ENCODE data around the gene AKT2.

The AKT2 gene

DNA sequence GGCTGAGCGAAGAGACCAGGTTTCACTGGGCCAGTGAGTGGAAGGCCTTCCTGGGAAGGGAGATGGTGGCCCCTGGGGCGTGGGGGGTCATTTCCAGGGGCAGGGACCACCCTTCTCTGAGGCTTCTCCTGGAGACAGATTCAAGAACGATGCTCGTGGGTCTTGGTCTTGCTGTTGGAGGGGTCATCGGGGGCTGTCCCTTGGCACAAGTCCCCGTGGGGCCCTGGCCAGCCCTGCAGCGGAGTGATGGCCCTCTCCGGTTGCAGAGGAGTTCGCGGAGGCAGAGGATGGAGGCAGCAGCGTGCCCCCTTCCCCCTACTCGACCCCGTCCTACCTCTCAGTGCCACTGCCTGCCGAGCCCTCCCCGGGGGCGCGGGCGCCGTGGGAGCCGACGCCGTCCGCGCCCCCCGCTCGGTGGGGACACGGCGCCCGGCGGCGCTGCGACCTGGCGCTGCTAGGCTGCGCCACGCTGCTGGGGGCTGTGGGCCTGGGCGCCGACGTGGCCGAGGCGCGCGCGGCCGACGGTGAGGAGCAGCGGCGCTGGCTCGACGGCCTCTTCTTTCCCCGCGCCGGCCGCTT, 71.8 kb downstream of the AKT2 start:
- no peak overlapping the region for H3K4me3 ChIP-seq (ENCODE audit: low read depth, low read length)
- no peak for TF ChIP-seq CTCF (IDR thresholded peaks at IDR 0.05; ENCODE audit: low read depth, low read length, missing control alignments)
- DNase-seq (ENCODE audit: low read depth) = no peak

DNA sequence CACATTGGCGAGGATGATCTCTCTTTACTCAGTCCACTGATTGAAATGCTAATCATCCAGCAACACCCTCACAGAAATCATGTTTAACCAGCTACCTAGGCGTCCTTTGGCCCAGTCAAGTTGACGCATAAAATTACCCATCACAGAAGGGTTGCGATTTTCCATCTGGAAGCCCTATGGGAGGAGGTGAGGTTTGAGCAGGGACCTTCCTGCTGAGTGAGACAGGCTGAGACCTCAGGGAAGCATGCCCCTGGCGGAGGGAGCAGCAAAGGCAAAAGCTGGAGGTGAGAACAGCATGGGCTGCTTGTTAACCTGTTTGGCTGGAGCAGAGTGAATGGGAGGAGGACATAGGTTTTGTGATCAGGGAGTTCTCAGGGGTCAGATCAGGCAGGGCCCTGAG, 74.3 kb downstream of the AKT2 start:
- H3K4me3 ChIP-seq (ENCODE audit: low read depth, low read length) = no peak overlapping the region
- no peak for DNase-seq (ENCODE audit: low read depth)
- peak; percentile 13 for TF ChIP-seq CTCF (IDR thresholded peaks at IDR 0.05; ENCODE audit: low read depth, low read length, missing control alignments)

DNA sequence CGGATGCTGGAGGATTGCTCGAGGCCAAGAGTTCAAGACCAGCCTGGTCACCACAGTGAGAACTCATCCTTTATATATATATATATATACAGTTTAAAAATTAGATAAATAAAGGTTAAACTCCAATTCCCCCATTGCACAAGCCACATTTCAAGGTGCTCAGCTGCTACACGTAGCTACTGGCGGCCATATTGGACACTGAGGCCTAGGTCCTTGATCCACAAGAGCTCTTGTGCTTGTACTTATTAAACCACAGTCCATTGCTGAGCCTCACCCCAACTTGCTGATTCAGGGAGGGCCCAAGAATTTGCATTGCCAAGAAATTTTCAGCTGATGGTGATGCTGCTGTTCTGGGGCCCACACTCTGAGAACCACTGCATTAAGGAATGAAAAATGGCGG, 76.5 kb downstream of the AKT2 start:
- TF ChIP-seq CTCF (IDR thresholded peaks at IDR 0.05; ENCODE audit: low read depth, low read length, missing control alignments) = no peak
- no peak for DNase-seq (ENCODE audit: low read depth)
- H3K4me3 ChIP-seq (ENCODE audit: low read depth, low read length) = no peak overlapping the region

DNA sequence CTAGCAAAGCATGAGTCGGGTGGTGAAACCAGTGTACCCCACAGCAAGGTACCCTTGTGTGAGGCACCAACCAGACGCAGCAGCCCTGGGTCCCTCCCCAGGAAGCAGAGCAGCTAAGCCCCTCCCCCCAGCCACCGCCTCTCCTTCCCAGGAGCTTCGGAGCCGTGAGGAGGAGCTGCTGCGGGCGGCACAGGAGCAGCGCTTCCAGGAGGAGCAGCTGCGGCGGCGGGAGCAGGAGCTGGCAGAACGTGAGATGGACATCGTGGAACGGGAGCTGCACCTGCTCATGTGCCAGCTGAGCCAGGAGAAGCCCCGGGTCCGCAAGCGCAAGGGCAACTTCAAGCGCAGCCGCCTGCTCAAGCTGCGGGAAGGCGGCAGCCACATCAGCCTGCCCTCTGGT, 79.4 kb downstream of the AKT2 start:
- no peak for DNase-seq (ENCODE audit: low read depth)

DNA sequence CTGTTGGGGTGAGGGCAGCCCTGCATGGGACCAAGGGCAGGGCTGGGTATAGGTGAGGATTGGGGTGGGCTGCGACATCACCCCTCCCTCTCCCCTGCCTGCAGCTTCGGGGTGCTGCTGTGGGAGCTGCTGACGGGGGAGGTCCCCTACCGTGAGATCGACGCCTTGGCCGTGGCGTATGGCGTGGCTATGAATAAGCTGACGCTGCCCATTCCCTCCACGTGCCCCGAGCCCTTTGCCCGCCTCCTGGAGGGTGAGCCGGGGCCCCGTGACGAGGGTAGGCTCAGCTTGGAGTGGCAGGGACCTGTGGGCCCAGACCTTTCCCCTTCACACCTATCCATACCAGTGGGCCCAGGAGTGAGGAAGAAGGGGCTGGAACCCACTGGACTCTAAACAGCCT, 80.8 kb downstream of the AKT2 start:
- no peak for DNase-seq (ENCODE audit: low read depth)
- no peak for TF ChIP-seq CTCF (IDR thresholded peaks at IDR 0.05; ENCODE audit: low read depth, low read length, missing control alignments)
- no peak overlapping the region for H3K4me3 ChIP-seq (ENCODE audit: low read depth, low read length)

More for the DNA sequence above, 79.4 kb downstream of the AKT2 start:
- no peak overlapping the region for H3K4me3 ChIP-seq (ENCODE audit: low read depth, low read length)
- TF ChIP-seq CTCF (IDR thresholded peaks at IDR 0.05; ENCODE audit: low read depth, low read length, missing control alignments) = no peak

GRCh38 chr19:40200341-40201099, 84.6 kb downstream of the AKT2 start:
- H3K4me3 ChIP-seq (ENCODE audit: low read depth, low read length) = no peak overlapping the region
- no peak for DNase-seq (ENCODE audit: low read depth)
- TF ChIP-seq CTCF (IDR thresholded peaks at IDR 0.05; ENCODE audit: low read depth, low read length, missing control alignments) = no peak
